KG1 (cell line): ENCODE measurements around the gene GPATCH4.

ENCODE experiments used
- DNase-seq: peaks from one replicate; lab custom pipeline; 2025; lab: John Stamatoyannopoulos, UW

The GPATCH4 gene

GRCh38 chr1:156547982-156548381 is 53.3 kb downstream of the GPATCH4 start:
- DNase-seq: no peak

GRCh38 chr1:156547434-156547833 is 53.8 kb downstream of the GPATCH4 start:
- no peak for DNase-seq

GRCh38 chr1:156546267-156546666 is 55.0 kb downstream of the GPATCH4 start:
- no peak for DNase-seq

- no peak for DNase-seq
Observed at GRCh38 chr1:156544592-156545102, 56.6 kb downstream of the GPATCH4 start.
